Stimulated activated CD4-positive, alpha-beta T cell treated with anti-CD3 and anti-CD28 coated beads, Interleukin-2, amount 100 ng/mL, for 24 hours (primary cell): ENCODE results near the gene GRIK5.
"Not testable (repeated sequence)": the region's sequence is repeated elsewhere in the genome, so short reads cannot be mapped to it uniquely, and the experiment has no call there.

ENCODE experiments used
- DNase-seq, 2 donors: peaks; one replicate each; pipeline ENCODE4 v3.0.0-alpha.2; 2020

Gene GRIK5

GRCh38 chr19:42045575-42045974 is 24.4 kb downstream of the GRIK5 start:
- no peak for DNase-seq

GRCh38 chr19:42042455-42043170 is 27.4 kb downstream of the GRIK5 start:
- DNase-seq, result no peak

- not testable (repeated sequence) for DNase-seq
Measured at GRCh38 chr19:42040491-42040890, 29.5 kb downstream of the GRIK5 start.

- DNase-seq, result no peak
Measured at GRCh38 chr19:42040031-42040430, 30.0 kb downstream of the GRIK5 start.

GRCh38 chr19:42038666-42039065 is 31.3 kb downstream of the GRIK5 start:
- DNase-seq, result no peak

GRCh38 chr19:42037649-42038048 is 32.4 kb downstream of the GRIK5 start:
- DNase-seq, result no peak

GRCh38 chr19:42034640-42035391 is 35.2 kb downstream of the GRIK5 start:
- DNase-seq, result peak; percentile 64 to 75

GRCh38 chr19:42033413-42033812 is 36.6 kb downstream of the GRIK5 start:
- DNase-seq, result no peak

GRCh38 chr19:42032431-42032830 is 37.6 kb downstream of the GRIK5 start:
- DNase-seq, result no peak

GRCh38 chr19:42030645-42031440 is 39.2 kb downstream of the GRIK5 start:
- no peak for DNase-seq

GRCh38 chr19:42028304-42029216 is 41.4 kb downstream of the GRIK5 start:
- DNase-seq, result peak; percentile 40 to 52

GRCh38 chr19:42024622-42025111 is 45.3 kb downstream of the GRIK5 start:
- no peak for DNase-seq

- no peak for DNase-seq
Measured at GRCh38 chr19:42023943-42024260, 46.1 kb downstream of the GRIK5 start.

- peak; percentile 29 to 42 for DNase-seq
Measured at GRCh38 chr19:42023121-42023942, 46.7 kb downstream of the GRIK5 start.

GRCh38 chr19:42022616-42023015 is 47.4 kb downstream of the GRIK5 start:
- no peak for DNase-seq

GRCh38 chr19:42021185-42021584 is 48.8 kb downstream of the GRIK5 start:
- no peak for DNase-seq

GRCh38 chr19:42018503-42019193 is 51.4 kb downstream of the GRIK5 start:
- DNase-seq, result no peak

- DNase-seq, result no peak
Measured at GRCh38 chr19:42017040-42017439, 53.0 kb downstream of the GRIK5 start.

GRCh38 chr19:42012747-42013146 is 57.3 kb downstream of the GRIK5 start:
- not testable (repeated sequence) for DNase-seq

GRCh38 chr19:42010245-42011126 is 59.5 kb downstream of the GRIK5 start:
- DNase-seq, result no peak
